GM19043 (cell line): ENCODE results near the gene CYTH2.
"Not testable (repeated sequence)": the region's sequence is repeated elsewhere in the genome, so short reads cannot be mapped to it uniquely, and the experiment has no call there.

Source experiments
- ATAC-seq: cut with Tn5 transposase; IDR thresholded peaks from one replicate; pipeline ENCODE4 v1.9.1; 2021; ENCODE audit warnings: low read depth; ENCODE audit not compliant: unreplicated experiment

The CYTH2 gene

GRCh38 chr19:48476176-48476575 lies 7.0 kb downstream of the CYTH2 start:
- no peak for ATAC-seq

GRCh38 chr19:48477067-48477685 lies 8.0 kb downstream of the CYTH2 start:
- no peak for ATAC-seq

DNA sequence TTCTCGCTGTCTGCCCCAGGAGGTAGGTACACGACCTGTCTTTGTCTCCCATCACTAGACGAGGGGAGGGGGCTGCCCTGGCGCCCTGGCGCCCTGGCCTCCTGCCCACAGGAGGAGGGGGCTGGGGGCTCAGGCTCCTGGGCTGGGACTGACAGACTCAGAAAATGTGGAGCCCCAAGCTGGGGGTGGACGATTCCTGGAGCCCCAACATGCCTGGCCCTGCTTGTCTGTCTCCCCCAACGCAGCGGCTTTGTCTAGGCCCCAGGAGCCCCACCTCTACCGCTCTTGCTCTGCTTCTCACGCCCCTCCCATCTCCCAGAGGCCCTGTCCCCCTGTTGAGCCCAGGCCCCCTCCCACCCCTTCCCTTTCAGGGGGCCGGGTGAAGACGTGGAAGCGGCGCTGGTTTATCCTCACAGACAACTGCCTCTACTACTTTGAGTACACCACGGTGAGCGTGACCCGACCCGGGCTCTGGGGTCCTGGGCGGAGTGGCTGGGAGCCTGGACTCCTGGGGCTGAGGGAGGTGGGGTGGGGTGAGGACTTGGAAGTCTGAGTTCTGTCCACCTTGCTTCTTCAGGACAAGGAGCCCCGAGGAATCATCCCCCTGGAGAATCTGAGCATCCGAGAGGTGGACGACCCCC lies 8.6 kb downstream of the CYTH2 start:
- no peak for ATAC-seq

GRCh38 chr19:48478339-48479256 lies 9.4 kb downstream of the CYTH2 start:
- no peak for ATAC-seq

DNA sequence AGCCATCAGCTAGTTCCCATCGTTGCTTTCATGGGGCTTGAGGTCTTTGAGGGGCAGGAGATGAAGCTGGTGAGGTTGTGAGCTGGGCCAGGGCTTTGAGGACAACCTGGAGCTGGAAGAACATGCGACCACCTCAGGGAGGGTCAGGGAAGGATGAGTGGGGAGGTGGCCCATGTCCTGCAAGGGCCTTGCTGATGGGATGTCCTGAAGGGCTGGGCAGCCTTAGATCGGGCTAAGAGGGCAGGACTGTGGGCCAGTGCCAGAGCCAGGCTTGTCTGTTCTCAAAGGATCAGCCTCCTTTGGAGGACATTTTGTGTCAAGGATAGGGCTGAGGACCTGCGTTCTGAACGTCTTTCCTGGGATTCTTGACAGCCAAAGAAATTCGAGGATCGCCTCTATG lies 10.5 kb downstream of the CYTH2 start:
- ATAC-seq: no peak

GRCh38 chr19:48480183-48480557 lies 11.0 kb downstream of the CYTH2 start:
- ATAC-seq: no peak

DNA sequence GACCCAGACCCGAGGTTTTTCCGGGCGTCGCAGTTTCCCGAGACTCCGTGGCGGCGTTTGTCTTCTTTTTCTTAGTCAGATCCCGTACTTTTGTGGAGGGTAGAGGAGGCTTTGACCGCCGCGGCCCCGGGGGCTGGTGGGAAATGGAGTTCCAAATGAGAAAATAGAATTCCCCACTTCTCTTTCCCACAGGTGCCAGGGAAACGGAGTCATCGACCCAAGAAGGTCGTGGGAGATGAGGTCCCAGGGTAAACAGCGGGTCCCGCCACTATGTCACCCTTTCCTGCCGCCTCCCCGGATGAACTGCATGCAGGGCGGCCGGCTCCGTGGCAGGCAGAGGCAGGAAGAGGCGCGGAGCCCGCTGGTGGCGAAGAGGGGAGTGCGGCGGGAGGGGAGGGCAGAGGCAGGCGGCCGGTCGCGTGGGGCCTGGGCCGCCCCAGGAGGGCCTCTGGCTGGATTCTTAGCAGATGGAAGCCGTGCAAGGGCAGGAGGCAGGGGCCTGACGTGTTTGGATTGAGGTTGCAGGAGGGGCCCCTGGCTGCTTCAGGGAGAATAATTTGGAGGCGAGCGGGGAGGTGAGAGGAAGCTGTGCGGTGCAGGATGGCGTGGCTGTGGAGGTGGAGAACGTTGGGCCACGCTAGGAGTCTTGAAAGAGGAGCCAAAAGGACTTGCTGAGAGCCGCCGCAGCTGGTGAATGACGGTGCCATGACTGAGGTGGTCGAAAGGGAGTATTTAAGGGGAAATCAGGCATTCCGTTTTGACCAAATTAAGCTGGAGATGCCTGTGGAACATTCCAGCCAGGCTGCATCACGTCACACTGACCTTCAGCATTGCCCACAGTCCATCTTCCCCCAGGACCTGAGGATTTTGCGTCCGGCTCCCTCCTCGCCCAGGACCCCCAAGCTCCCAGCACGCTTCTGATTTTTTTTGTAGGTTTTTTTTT lies 11.7 kb downstream of the CYTH2 start:
- ATAC-seq: no peak

- no peak for ATAC-seq
Observed at GRCh38 chr19:48481846-48482639, 12.9 kb downstream of the CYTH2 start.

DNA sequence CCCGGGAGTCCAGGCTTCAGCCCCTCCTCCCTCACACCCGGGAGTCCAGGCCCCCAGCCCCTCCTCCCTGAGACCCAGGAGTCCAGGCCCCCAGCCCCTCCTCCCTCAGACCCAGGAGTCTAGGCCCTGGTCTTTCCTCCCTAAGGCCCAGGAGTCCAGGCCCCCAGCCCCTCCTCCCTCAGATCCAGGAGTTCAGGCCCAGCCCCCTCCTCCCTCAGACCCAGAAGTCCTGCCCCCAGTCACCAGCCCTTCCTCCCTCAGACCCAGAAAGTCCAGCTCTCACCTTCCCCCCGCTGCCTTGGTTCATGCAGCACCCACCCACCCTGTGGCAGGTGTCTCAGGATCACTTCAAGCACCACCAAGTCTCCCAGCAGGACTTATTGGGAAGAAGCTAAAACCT lies 14.1 kb downstream of the CYTH2 start:
- ATAC-seq: no peak

- no peak for ATAC-seq
Observed at GRCh38 chr19:48484247-48484893, 15.2 kb downstream of the CYTH2 start.

DNA sequence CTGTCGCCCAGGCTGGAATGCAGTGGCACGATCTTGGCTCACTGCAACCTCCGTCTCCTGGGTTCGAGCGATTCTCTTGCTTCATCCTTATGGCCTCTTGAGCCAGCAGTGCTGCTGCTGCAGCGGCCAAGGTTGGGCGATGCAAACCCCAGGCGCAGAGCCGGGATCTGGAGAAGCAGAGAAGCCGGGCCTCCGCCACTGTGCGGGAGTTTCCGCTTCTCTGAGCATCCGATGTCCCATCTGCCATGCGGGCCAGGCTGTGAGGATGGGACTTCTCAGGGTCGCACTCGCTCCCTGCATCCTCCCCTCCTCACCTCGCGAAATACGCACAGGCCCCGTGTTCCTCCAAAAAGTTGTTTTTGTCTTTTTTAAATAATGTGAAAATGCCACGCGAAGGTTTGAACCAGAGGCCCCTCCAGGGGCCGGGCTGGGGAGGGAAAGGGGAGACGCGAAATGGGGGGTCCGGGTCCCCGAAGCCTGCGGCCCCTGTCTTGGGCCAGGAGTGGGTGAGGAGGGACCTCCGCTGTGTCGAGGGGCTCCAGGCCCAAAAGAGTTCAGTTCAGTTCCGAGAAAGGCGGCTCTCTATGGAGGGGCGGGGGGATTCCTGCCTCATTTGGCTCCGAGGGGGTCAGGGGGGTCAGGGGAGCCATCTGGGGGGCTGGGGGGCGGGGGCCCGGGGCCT lies 15.9 kb downstream of the CYTH2 start:
- ATAC-seq: no peak

- not testable (repeated sequence) for ATAC-seq
Observed at GRCh38 chr19:48486706-48487105, 17.5 kb downstream of the CYTH2 start.

DNA sequence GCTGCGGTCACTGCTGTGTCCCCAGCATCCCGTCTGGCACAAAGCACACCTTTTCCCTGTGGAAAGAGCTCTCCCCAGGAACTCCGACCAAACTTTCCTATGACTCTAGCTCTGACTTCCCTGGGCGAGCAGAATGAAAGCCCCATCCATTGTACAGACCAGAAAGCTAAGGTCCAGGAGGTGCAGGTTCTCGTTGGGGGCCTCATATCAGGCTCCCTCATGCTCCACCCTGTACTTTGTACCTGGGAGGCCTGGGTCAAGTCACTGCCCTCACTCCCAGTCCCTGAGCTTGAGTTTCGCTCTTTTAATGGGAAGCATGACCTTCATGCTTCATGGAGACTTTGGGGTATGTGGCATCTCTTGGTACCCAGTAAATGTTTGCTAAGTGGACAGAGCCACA lies 18.4 kb downstream of the CYTH2 start:
- ATAC-seq: no peak

DNA sequence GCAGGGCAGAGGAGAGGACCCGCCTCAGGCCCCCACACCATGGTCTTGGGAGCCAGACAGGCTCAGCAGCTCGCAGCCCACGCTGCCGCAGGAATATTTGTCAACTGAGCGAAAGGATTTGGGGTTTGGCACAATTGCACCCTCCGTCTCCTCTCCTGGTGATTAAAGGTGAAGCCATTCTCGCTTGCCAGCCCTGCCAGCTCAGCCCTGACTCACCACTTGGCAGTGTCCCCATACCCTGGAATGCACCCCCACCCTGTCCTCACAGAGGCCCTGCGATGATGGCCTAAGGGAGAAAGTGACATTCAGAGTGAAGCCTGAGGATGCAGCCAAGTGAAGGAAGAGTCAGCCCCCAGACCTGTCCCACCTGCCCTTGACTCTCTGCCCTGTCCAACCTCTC lies 18.8 kb downstream of the CYTH2 start:
- no peak for ATAC-seq

DNA sequence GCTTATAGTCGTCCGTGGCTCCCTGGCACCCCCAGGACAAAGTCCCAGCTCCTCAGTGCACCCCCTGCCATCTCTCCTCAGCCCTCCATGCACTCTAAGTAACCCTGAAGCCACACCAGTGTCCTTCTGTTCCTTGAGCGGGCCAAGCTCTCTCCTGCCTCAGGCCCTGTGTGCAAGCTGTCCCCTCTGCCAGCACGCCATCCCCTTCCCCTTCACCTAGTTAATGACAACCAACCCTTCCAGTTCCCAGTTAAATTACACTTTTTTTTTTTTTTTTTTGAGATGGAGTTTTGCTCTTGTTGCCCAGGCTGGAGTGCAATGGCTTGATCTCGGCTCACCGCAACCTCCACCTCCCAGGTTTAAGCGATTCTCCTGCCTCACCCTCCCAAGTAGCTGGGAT lies 19.3 kb downstream of the CYTH2 start:
- ATAC-seq: not testable (repeated sequence)

DNA sequence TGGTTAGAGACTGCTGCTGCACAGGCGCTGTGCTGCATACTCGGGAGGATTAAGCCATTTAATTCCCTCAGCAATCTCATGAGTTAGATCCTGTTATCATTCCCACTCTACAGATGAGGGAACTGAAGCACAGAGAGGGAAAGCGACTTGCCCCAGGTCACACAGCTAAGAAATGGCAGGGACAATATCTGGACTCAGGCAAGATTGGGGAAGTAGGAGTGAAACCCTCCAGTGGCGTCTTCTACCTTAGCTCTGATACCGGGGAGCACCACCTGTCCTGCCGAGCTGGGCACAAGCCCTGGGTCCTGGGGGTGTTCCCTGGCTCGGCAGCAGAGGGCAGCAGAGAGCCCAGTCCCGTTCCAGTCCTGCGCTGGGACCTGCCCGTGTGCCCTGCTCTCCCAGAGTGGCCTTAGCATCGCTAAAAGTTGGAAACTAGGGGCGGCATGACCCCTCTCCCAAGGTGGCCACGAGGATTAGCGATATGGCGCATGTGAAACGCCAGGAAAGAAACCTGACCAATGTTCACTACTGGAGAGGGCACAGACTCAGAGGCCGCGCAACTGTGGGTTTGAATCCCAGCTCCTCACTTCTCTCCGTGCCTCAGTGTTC lies 20.5 kb downstream of the CYTH2 start:
- no peak for ATAC-seq

- ATAC-seq: no peak
Observed at GRCh38 chr19:48490981-48491792, 22.0 kb downstream of the CYTH2 start.

DNA sequence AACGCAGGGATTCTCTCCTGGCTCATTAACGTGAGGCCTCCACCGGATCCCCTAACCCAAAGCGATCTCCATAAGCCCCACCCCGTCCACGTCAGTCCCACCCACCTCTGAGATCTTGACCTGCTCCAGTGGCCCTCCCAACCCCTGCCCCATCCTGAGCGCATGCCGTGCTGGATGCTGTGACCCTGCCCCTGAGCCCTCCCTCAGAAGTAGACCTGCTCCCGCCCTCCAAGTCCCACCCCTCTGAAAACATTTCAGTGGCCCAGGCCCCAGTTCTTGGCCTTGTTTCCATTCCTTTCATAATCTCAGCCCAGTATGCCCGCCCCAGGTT lies 22.6 kb downstream of the CYTH2 start:
- ATAC-seq: no peak
